HG03060 (cell line): ENCODE data around the gene HLA-E.
"Not testable (repeated sequence)": the region's sequence is repeated elsewhere in the genome, so short reads cannot be mapped to it uniquely, and the experiment has no call there.

Experiments used
- ATAC-seq: cut with Tn5 transposase; IDR thresholded peaks from one replicate; pipeline ENCODE4 v1.9.1; 2021; ENCODE audit warnings: low read depth, moderate number of reproducible peaks; ENCODE audit not compliant: unreplicated experiment

Gene HLA-E

GRCh38 chr6:30480536-30481156, 8.7 kb upstream of the HLA-E start:
- no peak for ATAC-seq

- no peak for ATAC-seq
Measured at GRCh38 chr6:30481211-30481964, 7.9 kb upstream of the HLA-E start.

- not testable (repeated sequence) for ATAC-seq
Measured at GRCh38 chr6:30481965-30482644, 7.2 kb upstream of the HLA-E start.

- ATAC-seq, result no peak
Measured at GRCh38 chr6:30483677-30484279, 5.5 kb upstream of the HLA-E start.

- no peak for ATAC-seq
Measured at GRCh38 chr6:30485236-30485635, 4.1 kb upstream of the HLA-E start.

GRCh38 chr6:30487926-30488325, 1.4 kb upstream of the HLA-E start:
- no peak for ATAC-seq

GRCh38 chr6:30488697-30489080, 620 bp upstream of the HLA-E start:
- ATAC-seq, result not testable (repeated sequence)

GRCh38 chr6:30490026-30490876, 942 bp downstream of the HLA-E start:
- no peak for ATAC-seq

GRCh38 chr6:30491291-30491953, 2.1 kb downstream of the HLA-E start:
- not testable (repeated sequence) for ATAC-seq

- no peak for ATAC-seq
Measured at GRCh38 chr6:30491991-30492952, 3.0 kb downstream of the HLA-E start.

- no peak for ATAC-seq
Measured at GRCh38 chr6:30493643-30494250, 4.4 kb downstream of the HLA-E start.

- no peak for ATAC-seq
Measured at GRCh38 chr6:30494291-30494861, 5.1 kb downstream of the HLA-E start.

- not testable (repeated sequence) for ATAC-seq
Measured at GRCh38 chr6:30495060-30495459, 5.8 kb downstream of the HLA-E start.

GRCh38 chr6:30495993-30496392, 6.7 kb downstream of the HLA-E start:
- no peak for ATAC-seq

GRCh38 chr6:30497261-30497599, 7.9 kb downstream of the HLA-E start:
- ATAC-seq, result not testable (repeated sequence)

- ATAC-seq, result no peak
Measured at GRCh38 chr6:30497714-30498113, 8.4 kb downstream of the HLA-E start.

GRCh38 chr6:30498705-30499104, 9.4 kb downstream of the HLA-E start:
- not testable (repeated sequence) for ATAC-seq
